Calu3 (cell line): ENCODE results near the gene NNAT. TPM values are rescaled to one million over a fixed set of nuclear protein-coding genes. Genes with fewer than 3 reads are reported as not detected.

Source experiments
- BruUV-seq: library from RNA; stranded (reverse); fragments of 400-500 nt; replicated peaks from 2 replicates; lab custom pipeline; 2021; lab: Mats Ljungman, UMichigan
- CTCF ChIA-PET: fragments of 300-600 bp; sonication (Branson Sonifier 250); formaldehyde crosslinking; loops from one replicate; lab custom pipeline; 2022; ENCODE audit warnings: antibody characterized with exemption; lab: Charles Lee
- DNase-seq: peaks from one replicate; pipeline ENCODE4 v3.0.0; 2022
- H3K27ac Mint-ChIP-seq: one replicate; pipeline ENCODE4 v1.8.0; 2022; ENCODE audit warnings: mixed read lengths; ENCODE audit not compliant: unreplicated experiment
- H3K27me3 Mint-ChIP-seq: one replicate; pipeline ENCODE4 v1.8.0; 2022; ENCODE audit warnings: mixed read lengths; ENCODE audit not compliant: unreplicated experiment
- H3K36me3 Mint-ChIP-seq: one replicate; pipeline ENCODE4 v1.8.0; 2022; ENCODE audit warnings: mild to moderate bottlenecking, moderate library complexity, mixed read lengths; ENCODE audit not compliant: insufficient read depth, unreplicated experiment
- H3K4me1 Mint-ChIP-seq: one replicate; pipeline ENCODE4 v1.8.0; 2022; ENCODE audit warnings: mild to moderate bottlenecking, low read depth, mixed read lengths; ENCODE audit not compliant: unreplicated experiment
- H3K4me3 Mint-ChIP-seq: one replicate; pipeline ENCODE4 v1.8.0; 2022; ENCODE audit warnings: mild to moderate bottlenecking, low read depth, moderate library complexity, mixed read lengths; ENCODE audit not compliant: unreplicated experiment
- H3K9me3 Mint-ChIP-seq: one replicate; pipeline ENCODE4 v1.8.0; 2022; ENCODE audit warnings: low read depth, mixed read lengths; ENCODE audit not compliant: unreplicated experiment
- CTCF ChIP-seq: fragments of 200-600 bp; IDR thresholded peaks from one replicate; pipeline ENCODE4 v1.8.0; 2022; ENCODE audit warnings: antibody characterized with exemption; ENCODE audit not compliant: unreplicated experiment
- intact Hi-C: fragments of 100-400 bp; cut with micrococcal nuclease; formaldehyde crosslinking; loops from one replicate; pipeline ENCODE4 v1.10.0; 2022; ENCODE audit not compliant: unreplicated experiment
- total RNA-seq: library from RNA; stranded (reverse); gene quantifications from 2 replicates; pipeline ENCODE4 v1.2.3, GENCODE V29; 2022

The NNAT gene
- total RNA-seq, 1 experiment from 2014 or later, result not detected

- DNase-seq, result no peak
- CTCF ChIA-PET, result no interaction called here
- Mint-ChIP-seq H3K4me1 (peaks cover 38% of the 10 kb centered on the region), H3K36me3 (peaks cover 50% of the 10 kb centered on the region), H3K4me3 (no peak overlapping the region), H3K27ac (no peak overlapping the region), H3K27me3 (peaks cover 48% of the 10 kb centered on the region), H3K9me3 (peaks cover 2% of the 10 kb centered on the region)
- TF ChIP-seq CTCF, result no peak
- intact Hi-C loops, result loop anchor here (5.0 kb wide), 1 partner anchor 192 kb away; no protein-coding TSS in a partner anchor
- BruUV-seq, result no TSS peak
Measured at GRCh38 chr20:37529214-37529967, 8.3 kb downstream of the NNAT start.

- CTCF ChIA-PET, result no interaction called here
- H3K27me3 Mint-ChIP-seq, result peaks cover 48% of the 10 kb centered on the region
- H3K4me3 Mint-ChIP-seq, result no peak overlapping the region
- no peak for TF ChIP-seq CTCF
- H3K36me3 Mint-ChIP-seq, result peaks cover 43% of the 10 kb centered on the region
- H3K4me1 Mint-ChIP-seq, result peaks cover 38% of the 10 kb centered on the region
- DNase-seq, result no peak
- peaks cover 2% of the 10 kb centered on the region for H3K9me3 Mint-ChIP-seq
- no peak overlapping the region for H3K27ac Mint-ChIP-seq
- intact Hi-C loops, result loop anchor here (5.0 kb wide), 2 partner anchors 123 to 193 kb away; no protein-coding TSS in a partner anchor
- BruUV-seq, result no TSS peak
Measured at GRCh38 chr20:37529968-37530600, 9.0 kb downstream of the NNAT start.

GRCh38 chr20:37530696-37531095 lies 9.6 kb downstream of the NNAT start:
- BruUV-seq, result no TSS peak
- DNase-seq, result no peak
- no peak overlapping the region for H3K27ac Mint-ChIP-seq
- intact Hi-C loops, result loop anchor here (5.0 kb wide), 1 partner anchor 123 kb away; no protein-coding TSS in a partner anchor
- H3K27me3 Mint-ChIP-seq, result peaks cover 48% of the 10 kb centered on the region
- peaks cover 38% of the 10 kb centered on the region for H3K36me3 Mint-ChIP-seq
- CTCF ChIA-PET, result interaction anchor here (1.6 kb wide), 1 partner anchor 13 kb away, joined by 3 read pairs; no protein-coding TSS in a partner anchor
- TF ChIP-seq CTCF, result no peak
- H3K4me1 Mint-ChIP-seq, result peaks cover 38% of the 10 kb centered on the region
- no peak overlapping the region for H3K4me3 Mint-ChIP-seq
- peaks cover 2% of the 10 kb centered on the region for H3K9me3 Mint-ChIP-seq

GRCh38 chr20:37531856-37532255 lies 10.8 kb downstream of the NNAT start:
- Mint-ChIP-seq H3K36me3 (peaks cover 27% of the 10 kb centered on the region), H3K4me3 (no peak overlapping the region), H3K27ac (no peak overlapping the region), H3K4me1 (peaks cover 40% of the 10 kb centered on the region), H3K27me3 (peaks cover 48% of the 10 kb centered on the region), H3K9me3 (peaks cover 2% of the 10 kb centered on the region)
- BruUV-seq, result no TSS peak
- DNase-seq, result no peak
- intact Hi-C loops, result loop anchor here (5.0 kb wide), 1 partner anchor 125 kb away; no protein-coding TSS in a partner anchor
- no peak for TF ChIP-seq CTCF
- CTCF ChIA-PET, result interaction anchor here (1.6 to 1.7 kb wide), 2 partner anchors 12 to 336 kb away, joined by 3 to 7 read pairs; no protein-coding TSS in a partner anchor
